Measurements from ENCODE around the gene IGF2BP2. TPM values are rescaled to one million over a fixed set of nuclear protein-coding genes. Genes with fewer than 3 reads are reported as not detected.
"Not testable (repeated sequence)": the region's sequence is repeated elsewhere in the genome, so short reads cannot be mapped to it uniquely, and the experiment has no call there.

IGF2BP2 gene
- total and polyA plus RNA-seq, 2 experiments from 2014 or later, result 88.9 to 91.8 TPM

DNA sequence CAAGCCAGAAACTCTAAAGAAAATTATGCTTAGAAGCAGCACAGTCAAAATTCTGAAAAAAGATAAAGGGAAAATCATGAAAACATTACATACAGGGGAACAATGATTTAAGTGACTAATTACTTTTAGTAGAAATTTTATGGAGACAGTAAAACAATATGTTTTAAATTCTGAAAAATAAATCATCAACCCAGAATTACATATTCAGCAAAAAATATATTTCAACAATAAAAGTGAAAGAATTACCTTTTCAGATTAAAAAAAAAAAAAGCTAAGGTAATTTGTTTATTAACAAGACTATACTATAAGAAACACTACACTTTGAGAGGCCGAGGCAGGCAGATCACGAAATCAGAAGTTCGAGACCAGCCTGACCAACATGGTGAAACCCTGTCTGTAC is 32.4 kb upstream of the IGF2BP2 start:
- H3K27ac ChIP-seq, result no peak overlapping the region
- H3K36me3 ChIP-seq (replicated peaks; ENCODE audit: insufficient read depth, low read depth), result no peaks in the 10 kb centered on the region
- no peaks in the 10 kb centered on the region for H3K9me2 ChIP-seq (replicated peaks; ENCODE audit: insufficient read depth)
- H3K9me3 ChIP-seq (ENCODE audit: low read depth), result peaks cover 8% of the 10 kb centered on the region
- no peak overlapping the region for H2AFZ ChIP-seq
- TF ChIP-seq EZH2 (IDR thresholded peaks at IDR 0.05; ENCODE audit: borderline replicate concordance), result no peak
- no peak for TF ChIP-seq CTCF (IDR thresholded peaks at IDR 0.05; ENCODE audit: poor library complexity)
- no peak for TF ChIP-seq EZH2phosphoT487 (IDR thresholded peaks at IDR 0.05; ENCODE audit: low read depth, severe bottlenecking, unreplicated experiment)
- no peak overlapping the region for H3K4me3 ChIP-seq
- H3K27me3 ChIP-seq, result no peaks in the 10 kb centered on the region
- no peaks in the 10 kb centered on the region for H3K79me2 ChIP-seq
- no peak overlapping the region for H3K4me2 ChIP-seq
- WGBS (ENCODE audit: low lambda C conversion rate, missing lambda C conversion rate), result 96% methylated on average over 3 of the region's 3 CpGs
- H4K20me1 ChIP-seq (ENCODE audit: insufficient read depth, poor library complexity, severe bottlenecking), result no peaks in the 10 kb centered on the region
- no peak for DNase-seq (ENCODE audit: low spot score)
- H3K4me1 ChIP-seq (ENCODE audit: insufficient read depth), result no peaks in the 10 kb centered on the region

- Histone ChIP-seq H3K36me3 (replicated peaks; ENCODE audit: insufficient read depth, low read depth) (no peaks in the 10 kb centered on the region), H4K20me1 (ENCODE audit: insufficient read depth, poor library complexity, severe bottlenecking) (no peaks in the 10 kb centered on the region), H3K9me2 (replicated peaks; ENCODE audit: insufficient read depth) (no peaks in the 10 kb centered on the region), H3K9me3 (ENCODE audit: low read depth) (peaks cover 8% of the 10 kb centered on the region), H3K4me1 (ENCODE audit: insufficient read depth) (no peaks in the 10 kb centered on the region), H3K27me3 (no peaks in the 10 kb centered on the region), H3K4me3 (no peak overlapping the region), H3K79me2 (no peaks in the 10 kb centered on the region), H2AFZ (no peak overlapping the region), H3K27ac (no peak overlapping the region), H3K4me2 (no peak overlapping the region)
- TF ChIP-seq CTCF (IDR thresholded peaks at IDR 0.05; ENCODE audit: poor library complexity) (no peak), EZH2 (IDR thresholded peaks at IDR 0.05; ENCODE audit: borderline replicate concordance) (no peak), EZH2phosphoT487 (IDR thresholded peaks at IDR 0.05; ENCODE audit: low read depth, severe bottlenecking, unreplicated experiment) (no peak)
- DNase-seq (ENCODE audit: low spot score), result no peak
Measured at GRCh38 chr3:185856652-185857051, 31.8 kb upstream of the IGF2BP2 start.

DNA sequence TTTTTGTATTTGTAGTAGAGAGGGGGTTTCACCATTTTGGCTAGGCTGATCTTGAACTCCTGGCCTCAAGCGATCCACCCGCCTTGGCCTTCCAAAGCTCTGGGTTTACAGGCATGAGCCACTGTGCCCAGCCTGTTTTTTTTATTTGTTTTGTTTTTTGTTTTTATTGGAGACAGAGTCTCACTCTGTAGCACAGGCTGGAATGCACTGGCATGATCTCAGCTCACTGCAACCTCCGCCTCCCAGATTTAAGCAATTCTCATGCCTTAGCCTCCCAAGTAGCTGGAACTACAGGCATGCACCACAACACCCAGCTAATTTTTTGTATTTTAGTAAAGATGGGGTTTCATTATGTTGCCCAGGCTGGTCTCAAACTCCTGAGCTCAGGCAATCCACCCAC is 28.9 kb upstream of the IGF2BP2 start:
- H2AFZ ChIP-seq; H3K4me1 ChIP-seq (ENCODE audit: insufficient read depth); H3K4me2 ChIP-seq; H4K20me1 ChIP-seq (ENCODE audit: insufficient read depth, poor library complexity, severe bottlenecking); DNase-seq (ENCODE audit: low spot score); H3K9me2 ChIP-seq (replicated peaks; ENCODE audit: insufficient read depth); H3K9me3 ChIP-seq (ENCODE audit: low read depth); H3K79me2 ChIP-seq; H3K27me3 ChIP-seq; H3K4me3 ChIP-seq; H3K36me3 ChIP-seq (replicated peaks; ENCODE audit: insufficient read depth, low read depth); H3K27ac ChIP-seq: not testable (repeated sequence)
- WGBS (ENCODE audit: low lambda C conversion rate, missing lambda C conversion rate), result 94% methylated on average over 3 of the region's 3 CpGs

DNA sequence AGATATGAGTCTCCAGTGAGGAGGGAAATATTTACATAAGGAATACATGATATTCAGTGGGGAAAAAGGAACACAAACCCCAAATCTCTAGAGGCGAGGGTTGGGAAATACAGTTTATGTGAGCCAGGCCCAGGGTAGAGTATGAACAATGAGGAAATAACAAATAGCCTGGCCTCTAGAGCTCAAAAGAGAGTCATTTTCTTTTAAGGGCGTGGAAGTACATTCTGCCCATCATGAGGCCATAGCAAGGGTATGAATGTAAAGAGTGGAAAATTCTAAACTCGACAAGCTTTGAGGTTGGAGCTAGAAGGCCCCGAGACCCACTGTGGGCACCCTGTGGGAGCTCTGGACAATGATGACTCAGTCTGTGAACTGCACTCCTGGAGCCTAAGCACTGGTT is 27.8 kb upstream of the IGF2BP2 start:
- H3K9me2 ChIP-seq (replicated peaks; ENCODE audit: insufficient read depth), result no peaks in the 10 kb centered on the region
- no peak for DNase-seq (ENCODE audit: low spot score)
- no peak overlapping the region for H3K4me3 ChIP-seq
- no peaks in the 10 kb centered on the region for H3K27me3 ChIP-seq
- H4K20me1 ChIP-seq (ENCODE audit: insufficient read depth, poor library complexity, severe bottlenecking), result no peaks in the 10 kb centered on the region
- TF ChIP-seq CTCF (IDR thresholded peaks at IDR 0.05; ENCODE audit: poor library complexity) (no peak), EZH2phosphoT487 (IDR thresholded peaks at IDR 0.05; ENCODE audit: low read depth, severe bottlenecking, unreplicated experiment) (no peak), EZH2 (IDR thresholded peaks at IDR 0.05; ENCODE audit: borderline replicate concordance) (no peak)
- H3K36me3 ChIP-seq (replicated peaks; ENCODE audit: insufficient read depth, low read depth), result no peaks in the 10 kb centered on the region
- peaks cover 8% of the 10 kb centered on the region for H3K9me3 ChIP-seq (ENCODE audit: low read depth)
- H2AFZ ChIP-seq, result no peak overlapping the region
- WGBS (ENCODE audit: low lambda C conversion rate, missing lambda C conversion rate), result 89% methylated on average over 4 of the region's 4 CpGs
- no peak overlapping the region for H3K4me2 ChIP-seq
- H3K27ac ChIP-seq, result no peak overlapping the region
- no peaks in the 10 kb centered on the region for H3K4me1 ChIP-seq (ENCODE audit: insufficient read depth)
- H3K79me2 ChIP-seq, result no peaks in the 10 kb centered on the region

All from hepatocyte (in vitro differentiated cells).